Activated CD4-positive, alpha-beta T cell treated with anti-CD3 and anti-CD28 coated beads for 48 hours (primary cell): ENCODE measurements around the gene B3GLCT.
"Not testable (repeated sequence)": the region's sequence is repeated elsewhere in the genome, so short reads cannot be mapped to it uniquely, and the experiment has no call there.

Experiments used
- DNase-seq: peaks from one replicate; pipeline ENCODE4 v3.0.0-alpha.2; 2020

B3GLCT gene

GRCh38 chr13:31286930-31287329 is 87.2 kb downstream of the B3GLCT start:
- DNase-seq = no peak

DNA sequence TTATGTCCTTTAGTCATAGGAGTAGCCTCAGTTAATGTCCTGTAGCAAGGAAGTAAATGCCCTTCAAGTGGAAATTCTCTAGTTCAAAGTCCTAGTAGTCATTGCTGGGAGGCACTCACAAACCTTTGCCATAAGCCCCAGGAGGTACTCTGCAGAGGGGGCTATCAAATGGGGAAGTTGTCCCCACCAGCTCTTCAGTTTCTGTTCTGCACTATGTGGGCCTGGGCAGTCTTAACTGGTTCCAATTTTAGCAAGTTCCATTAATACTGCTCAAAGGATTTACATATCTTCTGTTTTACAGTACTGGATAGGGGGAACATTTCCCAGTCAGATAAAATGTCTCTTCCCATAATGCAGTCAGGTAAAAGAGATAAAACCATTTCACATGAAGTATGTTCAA is 101.3 kb downstream of the B3GLCT start:
- no peak for DNase-seq

GRCh38 chr13:31310356-31310755 is 110.6 kb downstream of the B3GLCT start:
- no peak for DNase-seq

GRCh38 chr13:31310786-31311185 is 111.0 kb downstream of the B3GLCT start:
- no peak for DNase-seq

GRCh38 chr13:31311921-31312320 is 112.1 kb downstream of the B3GLCT start:
- no peak for DNase-seq

DNA sequence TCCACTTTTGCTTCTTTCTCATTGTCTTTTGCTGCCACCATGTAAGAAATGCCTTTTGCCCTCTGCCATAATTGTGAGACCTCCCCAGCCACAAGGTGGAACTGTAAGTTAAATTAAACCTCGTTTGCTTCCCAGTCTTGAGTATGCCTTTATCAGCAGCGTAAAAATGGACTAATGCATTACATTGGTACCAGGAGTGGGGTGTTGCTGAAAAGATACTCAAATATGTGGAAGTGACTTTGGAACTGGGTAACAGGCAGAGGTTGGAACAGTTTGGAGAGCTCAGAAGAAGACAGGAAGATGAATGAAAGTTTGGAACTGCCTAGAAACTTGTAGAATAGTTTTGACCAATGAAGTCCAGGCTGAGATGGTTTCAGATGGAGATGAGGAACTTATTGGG is 115.2 kb downstream of the B3GLCT start:
- no peak for DNase-seq

DNA sequence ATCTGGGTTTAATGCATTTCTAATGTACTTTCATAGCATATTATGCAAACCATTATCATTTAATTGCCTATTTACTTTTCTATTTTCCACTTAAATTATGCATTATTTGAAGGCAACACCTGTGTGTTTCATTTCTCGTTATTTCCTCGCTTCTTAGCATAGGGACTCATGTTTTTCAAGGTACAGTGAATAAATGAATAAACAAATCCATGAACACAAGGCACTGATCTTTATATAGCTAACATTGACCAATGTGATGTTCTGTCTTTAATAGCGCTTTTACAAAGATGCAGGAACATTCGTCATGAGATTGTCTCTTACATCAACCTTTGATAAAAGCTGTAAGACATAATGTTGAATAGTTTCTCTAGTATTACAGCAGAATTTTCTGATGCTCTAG is 121.2 kb downstream of the B3GLCT start:
- DNase-seq = no peak

GRCh38 chr13:31321457-31321856 is 121.7 kb downstream of the B3GLCT start:
- DNase-seq = no peak

GRCh38 chr13:31322026-31322425 is 122.3 kb downstream of the B3GLCT start:
- no peak for DNase-seq

- no peak for DNase-seq
Observed at GRCh38 chr13:31322702-31323405, 123.1 kb downstream of the B3GLCT start.

GRCh38 chr13:31327182-31327860 is 127.5 kb downstream of the B3GLCT start:
- no peak for DNase-seq

DNA sequence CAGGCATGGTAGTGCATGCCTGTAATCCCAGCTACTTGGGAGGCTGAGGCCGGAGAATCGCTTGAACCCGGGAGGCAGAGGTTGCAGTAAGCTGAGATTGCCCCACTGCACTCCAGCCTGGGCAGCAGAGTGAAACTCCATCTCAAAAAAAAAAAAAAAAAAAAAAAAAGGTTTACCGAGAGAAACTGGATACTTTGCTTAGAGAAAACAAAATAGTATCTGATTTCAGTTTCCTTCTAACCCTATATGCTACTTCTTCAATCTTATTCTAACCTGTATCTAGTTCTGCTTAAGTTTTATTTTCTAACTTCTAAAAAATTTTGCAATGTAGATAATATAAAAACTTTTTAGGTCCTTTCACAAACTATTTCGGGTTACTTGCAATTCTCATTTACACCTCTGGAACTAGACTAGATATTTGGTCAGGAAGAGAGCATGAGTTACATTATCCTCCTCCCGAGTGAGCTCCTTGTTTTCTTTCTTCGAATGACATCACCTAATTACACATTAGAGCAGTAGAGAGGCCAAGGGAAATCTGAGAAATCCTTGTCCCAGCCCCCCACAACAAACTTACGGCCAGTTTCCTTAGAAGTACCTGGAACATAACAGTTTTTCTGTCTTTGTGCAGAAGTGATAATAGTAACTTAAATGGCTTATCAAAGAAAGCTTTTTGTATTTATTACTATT is 128.9 kb downstream of the B3GLCT start:
- DNase-seq = no peak

GRCh38 chr13:31330236-31330635 is 130.5 kb downstream of the B3GLCT start:
- DNase-seq = no peak

DNA sequence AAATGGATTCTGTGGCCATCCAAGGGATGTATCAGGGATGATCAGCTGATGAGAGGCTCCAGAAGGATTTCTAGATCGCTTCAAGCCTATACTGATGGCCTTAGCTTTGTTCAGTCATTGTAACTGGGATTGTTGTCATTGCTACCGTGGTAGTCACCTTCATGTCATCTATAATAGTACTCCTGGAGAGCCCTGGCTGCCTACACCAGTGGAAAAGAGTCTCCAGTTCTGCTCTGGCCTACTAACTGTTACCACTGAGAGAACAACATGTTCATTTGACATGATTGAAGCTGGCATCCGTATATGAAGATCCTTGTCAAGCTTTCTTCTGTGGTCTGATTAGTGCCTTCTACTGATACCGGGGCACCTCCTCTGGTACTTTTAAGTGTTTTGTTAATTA is 131.3 kb downstream of the B3GLCT start:
- DNase-seq = no peak

DNA sequence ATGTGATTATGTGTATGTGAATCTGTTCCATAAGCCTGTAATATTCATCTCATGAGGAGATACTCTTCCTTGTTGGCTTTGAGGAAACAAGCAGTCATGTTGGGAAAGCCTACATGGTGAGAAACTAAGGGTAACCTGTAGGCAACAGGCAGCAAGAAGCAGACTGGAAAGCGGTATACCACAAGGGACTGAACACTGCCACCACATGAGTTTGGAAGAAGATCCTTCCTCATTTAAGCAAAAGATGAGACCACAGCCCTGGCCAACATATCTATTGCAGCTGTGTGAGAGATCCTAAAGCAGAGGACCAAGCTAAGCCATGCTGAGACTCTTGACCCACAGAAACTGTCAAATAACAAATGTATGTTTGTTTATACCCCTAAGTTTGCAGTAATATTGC is 134.8 kb downstream of the B3GLCT start:
- no peak for DNase-seq

DNA sequence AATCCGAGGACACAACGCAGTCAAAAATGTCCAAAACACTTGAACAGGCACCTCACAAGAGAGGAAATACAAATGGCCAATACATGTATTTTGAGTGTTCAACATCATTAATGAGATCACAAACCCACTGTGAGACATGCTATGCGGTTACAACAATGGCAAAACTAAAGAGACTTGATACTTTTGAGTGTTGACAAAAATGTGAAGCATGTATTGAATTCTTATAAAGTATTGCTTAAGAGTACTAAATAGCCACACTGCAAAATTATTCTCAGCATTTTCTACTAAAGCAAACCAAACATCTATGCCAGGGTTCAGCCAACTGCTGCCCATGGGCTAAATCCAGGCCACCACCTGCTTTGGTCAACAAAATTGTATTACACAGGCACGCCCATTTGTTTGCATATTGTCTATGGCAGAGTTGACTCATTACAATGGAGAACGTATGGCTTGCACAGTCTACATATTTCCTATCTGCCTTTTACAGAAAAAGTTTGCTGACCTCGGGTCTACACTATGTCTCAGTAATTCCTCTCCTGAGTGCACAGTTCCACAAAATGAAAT is 135.3 kb downstream of the B3GLCT start:
- no peak for DNase-seq

GRCh38 chr13:31339616-31340015 is 139.8 kb downstream of the B3GLCT start:
- not testable (repeated sequence) for DNase-seq

DNA sequence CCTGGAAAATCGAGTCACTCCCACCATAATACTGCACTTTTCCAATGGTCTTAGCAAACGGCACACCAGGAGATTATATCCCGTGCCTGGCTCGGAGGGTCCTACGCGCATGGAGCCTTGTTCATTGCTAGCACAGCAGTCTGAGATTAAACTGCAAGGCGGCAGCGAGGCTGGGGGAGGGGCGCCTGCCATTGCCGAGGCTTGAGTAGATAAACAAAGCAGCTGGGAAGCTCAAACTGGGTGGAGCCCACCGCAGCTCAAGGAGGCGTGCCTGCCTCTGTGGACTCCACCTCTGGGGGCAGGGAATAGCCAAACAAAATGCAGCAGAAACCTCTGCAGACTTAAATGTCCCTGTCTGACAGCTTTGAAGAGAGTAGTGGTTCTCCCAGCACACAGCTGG is 141.1 kb downstream of the B3GLCT start:
- DNase-seq = not testable (repeated sequence)

DNA sequence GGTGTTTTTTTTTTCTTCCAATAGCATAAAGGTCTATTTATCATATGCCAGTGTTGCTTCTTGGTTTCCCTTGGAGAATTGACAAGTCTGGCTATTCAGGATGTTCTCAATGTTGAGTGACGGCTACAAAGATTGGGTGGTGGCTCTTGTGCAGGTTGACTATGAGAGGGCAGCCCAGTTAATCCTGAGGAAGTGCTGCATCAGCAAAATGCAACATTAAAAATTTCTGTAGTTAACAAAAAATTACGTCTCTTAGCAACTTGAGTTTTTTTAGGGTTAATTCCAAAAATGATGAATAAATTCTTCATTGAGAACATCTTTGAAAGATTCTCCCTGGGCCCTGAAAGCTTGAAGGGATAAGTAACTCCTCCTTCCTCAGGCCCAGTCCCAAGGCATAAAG is 147.1 kb downstream of the B3GLCT start:
- DNase-seq = no peak

- DNase-seq = no peak
Observed at GRCh38 chr13:31349156-31349555, 149.4 kb downstream of the B3GLCT start.

DNA sequence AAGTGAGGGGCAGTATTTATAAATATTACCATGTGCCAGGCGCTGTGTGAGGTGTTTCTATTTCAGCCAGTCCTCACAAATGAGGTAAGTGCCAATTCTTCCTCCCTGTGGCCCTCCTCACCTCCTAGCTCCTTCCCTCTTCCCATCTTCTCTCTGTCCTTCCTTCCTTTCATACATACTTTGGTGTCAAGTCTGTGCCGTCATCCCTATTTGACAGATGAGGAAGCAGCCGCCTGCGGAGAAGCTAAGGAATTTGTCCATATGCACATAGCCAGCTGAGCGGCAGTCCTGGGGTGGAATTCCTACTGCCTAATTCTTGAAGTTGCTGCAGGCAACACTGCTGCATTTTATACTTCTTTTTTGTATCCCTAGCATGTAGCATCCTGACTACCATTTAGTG is 150.8 kb downstream of the B3GLCT start:
- no peak for DNase-seq

DNA sequence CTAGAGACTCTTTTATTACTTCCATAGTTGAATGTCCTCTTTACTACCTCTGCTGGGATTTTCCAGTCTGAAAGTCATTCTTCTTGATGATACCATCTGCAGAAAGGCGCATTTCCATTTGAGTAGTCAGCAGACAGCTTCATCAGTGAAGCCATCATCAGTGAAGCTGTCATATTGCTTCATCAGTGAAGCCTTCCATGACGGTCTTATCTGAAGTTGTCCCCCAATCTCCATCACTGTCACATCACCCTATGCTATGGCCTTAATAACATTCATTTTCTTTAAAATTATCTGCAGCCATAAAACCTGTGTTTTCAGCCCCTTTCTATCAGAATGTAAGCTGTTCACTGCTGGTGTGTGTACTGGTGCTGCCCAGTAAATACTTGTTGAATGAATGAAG is 151.6 kb downstream of the B3GLCT start:
- no peak for DNase-seq

- DNase-seq = no peak
Observed at GRCh38 chr13:31352467-31352866, 152.7 kb downstream of the B3GLCT start.

DNA sequence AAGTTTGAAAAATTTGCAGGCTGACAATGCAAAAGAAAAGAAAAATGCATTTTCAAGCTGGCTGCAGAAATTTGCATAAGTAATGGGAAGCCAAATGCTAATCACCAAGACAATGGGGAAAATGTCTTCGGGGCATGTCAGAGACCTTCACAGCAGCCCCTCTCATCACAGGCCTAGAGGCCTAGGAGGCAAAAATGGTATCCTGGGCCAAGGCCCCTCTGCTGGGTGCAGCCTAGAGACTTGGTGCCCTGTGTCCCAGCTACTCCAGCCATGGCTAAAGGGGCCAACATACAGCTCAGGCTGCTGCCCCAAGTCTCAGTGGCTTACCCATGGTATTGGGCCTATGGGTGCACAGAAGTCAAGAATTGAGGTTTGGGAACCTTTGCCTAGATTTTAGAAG is 155.2 kb downstream of the B3GLCT start:
- no peak for DNase-seq
